Central memory CD8-positive, alpha-beta T cell (primary cell): ENCODE results near the gene SERPINA6.
"Not testable (repeated sequence)": the region's sequence is repeated elsewhere in the genome, so short reads cannot be mapped to it uniquely, and the experiment has no call there.

ENCODE experiments used
- ATAC-seq: fragments of 150-1000 bp; cut with Tn5 transposase; replicated peaks from 2 replicates; pipeline ENCODE4 v1.10.0; 2022; ENCODE audit warnings: mild to moderate bottlenecking, moderate FRiP score, moderate number of reproducible peaks; ENCODE audit not compliant: poor library complexity, severe bottlenecking; ENCODE audit errors: extremely low read depth
- DNase-seq, 2 donors: peaks; one replicate each; pipeline ENCODE4 v3.0.0; 2021; ENCODE audit warnings: low spot score in 2 of 2
- H3K27ac Mint-ChIP-seq: one replicate; pipeline ENCODE4 v1.8.0; 2022; ENCODE audit warnings: low read depth, mild to moderate bottlenecking, moderate library complexity, mixed read lengths
- H3K27me3 Mint-ChIP-seq: one replicate; pipeline ENCODE4 v1.8.0; 2022; ENCODE audit warnings: mixed read lengths
- H3K36me3 Mint-ChIP-seq: one replicate; pipeline ENCODE4 v1.8.0; 2022; ENCODE audit warnings: mild to moderate bottlenecking, moderate library complexity, mixed read lengths; ENCODE audit not compliant: insufficient read depth
- H3K4me1 Mint-ChIP-seq: one replicate; pipeline ENCODE4 v1.8.0; 2022; ENCODE audit warnings: mixed read lengths
- H3K4me3 Mint-ChIP-seq: one replicate; pipeline ENCODE4 v1.8.0; 2022; ENCODE audit warnings: mild to moderate bottlenecking, moderate library complexity, mixed read lengths
- H3K9me3 Mint-ChIP-seq: one replicate; pipeline ENCODE4 v1.8.0; 2022; ENCODE audit warnings: mixed read lengths

Gene SERPINA6

DNA sequence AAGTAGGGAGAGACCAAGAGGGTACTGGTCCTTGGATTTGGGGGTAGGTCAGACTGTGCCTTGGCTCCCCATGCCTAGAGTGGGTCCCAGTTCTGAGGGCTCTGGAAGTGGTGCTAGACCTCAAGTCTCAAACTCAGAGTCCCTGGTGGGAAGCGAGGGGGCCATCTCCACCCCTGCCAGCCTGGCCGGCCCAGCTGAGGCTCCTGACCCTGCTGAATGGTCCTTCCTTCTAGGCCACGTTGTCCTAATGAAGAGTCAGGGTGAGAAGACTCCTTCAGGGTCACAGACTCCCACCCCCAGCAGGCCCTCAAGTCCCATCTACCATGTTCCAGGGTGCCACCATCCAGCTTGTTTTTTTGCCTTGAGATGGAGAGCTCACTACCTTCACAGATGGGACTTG is 12.9 kb downstream of the SERPINA6 start:
- Mint-ChIP-seq H3K4me3 (no peak overlapping the region), H3K36me3 (no peaks in the 10 kb centered on the region), H3K4me1 (no peaks in the 10 kb centered on the region), H3K9me3 (peaks cover 12% of the 10 kb centered on the region), H3K27ac (no peak overlapping the region), H3K27me3 (peaks cover 19% of the 10 kb centered on the region)
- DNase-seq (no peak), ATAC-seq (no peak)

DNA sequence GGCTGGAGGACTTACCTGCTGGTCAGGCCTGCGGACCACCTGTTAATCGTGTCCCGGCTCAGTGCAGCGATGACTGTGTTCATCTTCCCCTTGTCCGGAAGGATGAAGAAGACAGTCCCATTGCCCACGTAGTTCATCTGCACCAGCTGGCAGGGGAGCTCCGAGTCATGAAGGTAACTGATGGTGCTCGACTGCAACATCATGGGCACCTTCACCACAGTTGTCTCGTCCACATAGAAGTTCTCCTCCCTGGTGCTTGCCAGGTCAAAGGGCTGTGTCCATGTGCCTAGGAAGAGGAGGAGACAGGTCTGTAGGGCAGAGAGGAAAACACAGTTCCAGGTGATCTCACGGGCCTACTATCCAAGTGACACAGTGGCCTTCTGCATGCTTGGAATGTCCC is 13.4 kb downstream of the SERPINA6 start:
- no peak overlapping the region for H3K27ac Mint-ChIP-seq
- H3K9me3 Mint-ChIP-seq, result peaks cover 12% of the 10 kb centered on the region

DNA sequence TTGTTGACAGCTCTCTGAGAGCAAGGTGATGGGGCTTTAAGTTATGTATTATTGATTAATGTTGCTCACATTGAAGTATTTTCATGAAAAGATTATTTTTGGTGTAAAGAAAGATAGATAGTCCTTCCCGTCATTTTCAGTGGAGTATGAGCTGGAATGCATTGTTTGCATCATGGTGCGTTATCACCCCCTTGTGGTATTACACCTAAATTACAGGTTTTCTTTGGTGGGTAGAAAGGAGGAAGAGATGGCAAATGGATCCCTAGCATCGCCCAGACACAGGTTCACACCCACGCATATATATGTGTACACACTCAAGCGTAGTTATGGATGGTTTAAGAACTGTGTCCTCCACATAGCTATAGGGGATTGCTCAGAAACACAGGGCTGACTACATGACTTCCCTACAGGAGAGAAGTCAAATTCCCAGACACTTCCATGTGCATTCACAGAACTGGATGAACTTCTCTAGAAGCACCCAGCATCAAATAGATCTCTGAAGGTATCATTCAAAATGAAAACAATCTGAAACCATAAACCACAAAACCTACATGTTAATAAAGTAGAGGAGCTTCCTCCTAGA is 15.6 kb downstream of the SERPINA6 start:
- peaks cover 1% of the 10 kb centered on the region for H3K36me3 Mint-ChIP-seq
- no peak for DNase-seq
- no peaks in the 10 kb centered on the region for H3K4me1 Mint-ChIP-seq
- peaks cover 12% of the 10 kb centered on the region for H3K9me3 Mint-ChIP-seq
- ATAC-seq, result no peak
- no peak overlapping the region for H3K27ac Mint-ChIP-seq
- peaks cover 19% of the 10 kb centered on the region for H3K27me3 Mint-ChIP-seq
- no peak overlapping the region for H3K4me3 Mint-ChIP-seq

More for the DNA sequence above, 13.4 kb downstream of the SERPINA6 start:
- no peaks in the 10 kb centered on the region for H3K4me1 Mint-ChIP-seq
- DNase-seq (no peak), ATAC-seq (no peak)
- no peaks in the 10 kb centered on the region for H3K36me3 Mint-ChIP-seq
- H3K4me3 Mint-ChIP-seq, result no peak overlapping the region
- peaks cover 19% of the 10 kb centered on the region for H3K27me3 Mint-ChIP-seq

DNA sequence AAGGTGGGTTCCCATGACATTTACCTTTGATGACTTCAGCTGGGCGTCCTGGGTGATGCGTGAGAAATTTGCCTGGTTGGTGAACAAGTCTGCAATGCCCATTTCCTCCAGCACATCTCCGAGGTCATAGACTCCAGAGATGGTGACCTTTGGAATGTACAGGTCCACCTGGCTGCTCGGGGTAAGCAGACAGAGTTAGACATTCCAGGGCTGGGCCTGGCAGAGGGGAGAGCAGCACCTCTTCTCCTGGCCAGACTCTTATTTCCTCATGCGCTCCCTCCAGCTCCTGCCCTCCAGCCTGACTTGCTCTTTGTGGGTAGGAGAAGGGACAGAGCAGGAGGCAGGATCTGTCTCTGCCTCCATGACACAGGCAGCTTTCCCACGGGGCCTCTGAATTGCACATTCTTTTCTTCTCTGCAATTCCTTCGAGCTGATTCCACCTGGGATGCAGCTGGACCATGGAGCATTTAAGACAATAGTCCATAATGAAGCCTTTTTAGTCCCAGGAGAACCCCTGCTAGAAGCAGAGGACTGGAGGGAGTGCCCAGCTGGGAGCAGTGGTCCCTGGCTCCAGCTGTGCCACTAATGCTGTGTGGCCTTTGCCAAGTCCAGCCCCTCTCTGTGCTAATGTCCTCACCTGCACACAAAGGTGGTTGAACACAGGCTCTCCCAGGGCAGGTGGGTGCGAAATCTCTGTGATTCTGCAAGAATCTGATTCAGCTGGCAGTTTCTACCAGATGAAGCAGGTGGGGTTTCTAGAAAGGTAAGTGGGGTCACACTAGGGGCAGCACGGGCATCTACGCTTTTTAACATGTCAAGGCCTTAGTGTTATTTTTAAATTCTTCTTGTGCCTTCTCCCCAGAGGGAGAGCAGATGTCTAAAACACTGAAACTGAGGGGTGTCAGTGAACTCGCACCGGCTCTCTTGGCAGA is 16.8 kb downstream of the SERPINA6 start:
- Mint-ChIP-seq H3K36me3 (peaks cover 1% of the 10 kb centered on the region), H3K27ac (no peak overlapping the region), H3K27me3 (peaks cover 19% of the 10 kb centered on the region), H3K9me3 (peaks cover 12% of the 10 kb centered on the region), H3K4me1 (no peaks in the 10 kb centered on the region), H3K4me3 (no peak overlapping the region)
- DNase-seq (no peak), ATAC-seq (no peak)

DNA sequence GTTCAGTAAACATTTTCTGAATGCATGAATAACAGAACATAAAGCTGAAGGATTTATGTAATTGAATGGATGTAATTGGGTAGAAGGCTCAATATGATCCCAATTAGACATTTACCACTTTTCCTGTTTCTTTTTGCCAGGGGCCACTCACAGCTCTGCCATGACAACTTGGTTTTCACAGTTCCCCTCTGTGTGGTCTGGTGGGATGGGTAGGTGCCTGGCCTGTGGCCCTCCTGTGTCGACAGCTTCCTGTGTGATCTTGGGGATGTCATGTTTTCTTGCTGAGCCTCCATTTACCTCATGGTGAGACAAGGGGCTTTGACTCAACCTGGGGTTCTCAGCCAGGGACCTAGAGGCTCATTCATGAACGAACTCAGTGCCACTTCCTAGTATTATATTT is 17.5 kb downstream of the SERPINA6 start:
- Mint-ChIP-seq H3K27me3 (peaks cover 19% of the 10 kb centered on the region), H3K4me1 (no peaks in the 10 kb centered on the region), H3K27ac (no peak overlapping the region), H3K4me3 (no peak overlapping the region), H3K36me3 (peaks cover 1% of the 10 kb centered on the region), H3K9me3 (peaks cover 12% of the 10 kb centered on the region)
- no peak for ATAC-seq
- no peak for DNase-seq

DNA sequence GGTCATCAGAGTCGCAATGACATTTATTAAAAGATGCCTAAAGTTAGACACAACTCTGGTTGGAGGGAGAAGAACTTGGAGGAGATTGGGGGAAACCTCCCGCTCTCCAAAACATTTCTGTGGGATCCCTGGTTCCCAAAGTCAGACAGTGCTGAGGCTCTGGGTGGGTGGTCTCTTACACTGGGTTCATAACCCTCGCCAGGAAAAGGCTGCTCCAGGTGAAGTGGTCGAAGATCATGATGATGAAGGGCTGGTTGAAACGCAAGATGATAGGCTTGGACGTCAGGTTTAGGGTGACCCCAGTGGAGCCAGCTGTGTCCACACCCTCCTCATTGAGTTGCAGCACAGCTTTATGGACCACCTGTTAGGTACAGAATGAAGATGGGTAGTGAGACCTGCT is 18.9 kb downstream of the SERPINA6 start:
- no peak overlapping the region for H3K4me3 Mint-ChIP-seq
- peaks cover 1% of the 10 kb centered on the region for H3K36me3 Mint-ChIP-seq
- ATAC-seq (no peak), DNase-seq (no peak)
- H3K4me1 Mint-ChIP-seq, result no peaks in the 10 kb centered on the region
- H3K27me3 Mint-ChIP-seq, result peaks cover 20% of the 10 kb centered on the region
- H3K27ac Mint-ChIP-seq, result no peak overlapping the region
- H3K9me3 Mint-ChIP-seq, result peaks cover 12% of the 10 kb centered on the region

DNA sequence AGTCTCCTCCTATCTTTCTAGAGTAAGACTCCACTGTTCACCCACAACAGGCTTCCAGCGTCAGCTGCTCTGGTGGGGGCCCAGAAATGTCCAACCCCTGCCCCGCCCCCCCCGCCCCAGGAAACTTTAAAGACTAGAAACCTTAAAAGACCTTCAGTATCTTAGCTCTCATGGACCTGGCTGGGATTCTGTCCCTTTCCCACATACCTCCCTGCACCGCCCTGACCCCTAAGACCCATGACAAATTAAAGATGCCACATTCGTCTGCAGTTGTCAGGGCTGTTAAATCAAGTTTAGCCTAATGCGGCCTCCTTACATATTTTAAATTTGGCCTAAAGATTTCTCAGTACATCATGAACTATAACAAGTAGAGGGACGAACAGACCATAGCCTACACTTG is 20.0 kb downstream of the SERPINA6 start:
- Mint-ChIP-seq H3K9me3 (peaks cover 5% of the 10 kb centered on the region), H3K27ac (no peak overlapping the region), H3K27me3 (peaks cover 20% of the 10 kb centered on the region), H3K36me3 (peaks cover 1% of the 10 kb centered on the region), H3K4me1 (no peaks in the 10 kb centered on the region), H3K4me3 (no peak overlapping the region)
- DNase-seq (no peak), ATAC-seq (no peak)

DNA sequence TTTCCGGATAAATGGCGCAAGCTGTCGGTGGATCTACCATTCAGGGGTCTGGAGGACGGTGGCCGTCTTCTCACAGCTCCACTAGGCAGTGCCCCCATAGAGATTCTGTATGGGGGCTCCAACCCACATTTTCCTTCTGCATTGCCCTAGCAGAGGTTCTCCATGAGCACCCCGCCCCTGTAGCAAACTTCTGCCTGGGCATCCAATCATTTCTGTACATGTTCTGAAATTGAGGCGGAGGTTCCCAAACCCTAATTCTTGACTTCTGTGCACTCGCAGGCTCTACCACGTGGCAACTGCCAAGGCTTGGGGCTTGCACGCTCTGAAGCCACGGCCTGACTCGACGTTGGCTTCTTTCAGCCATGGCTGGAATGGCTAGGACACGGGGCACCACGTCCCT is 25.0 kb downstream of the SERPINA6 start:
- no peaks in the 10 kb centered on the region for H3K9me3 Mint-ChIP-seq
- H3K27me3 Mint-ChIP-seq, result peaks cover 49% of the 10 kb centered on the region
- no peak overlapping the region for H3K4me3 Mint-ChIP-seq
- DNase-seq, result no peak
- H3K36me3 Mint-ChIP-seq, result no peaks in the 10 kb centered on the region
- no peaks in the 10 kb centered on the region for H3K4me1 Mint-ChIP-seq
- H3K27ac Mint-ChIP-seq, result no peak overlapping the region
- ATAC-seq, result no peak

DNA sequence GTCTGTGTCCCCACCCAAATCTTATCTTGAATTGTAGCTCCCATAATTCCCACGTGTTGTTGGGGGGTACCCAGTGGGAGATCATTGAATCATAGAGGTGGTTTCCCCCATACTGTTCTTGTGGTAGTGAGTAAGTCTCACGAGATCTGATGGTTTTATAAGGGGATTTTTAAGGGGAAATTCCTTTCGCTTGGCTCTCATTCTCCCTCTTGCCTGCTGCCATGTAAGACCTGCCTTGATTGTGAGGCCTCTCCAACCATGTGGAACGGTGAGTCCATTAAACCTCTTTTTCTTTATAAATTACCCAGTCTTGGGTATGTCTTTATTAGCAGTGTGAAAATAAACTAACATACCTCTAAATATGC is 27.0 kb downstream of the SERPINA6 start:
- H3K27ac Mint-ChIP-seq, DNase-seq, H3K4me3 Mint-ChIP-seq, H3K9me3 Mint-ChIP-seq, ATAC-seq, H3K4me1 Mint-ChIP-seq, H3K36me3 Mint-ChIP-seq: not testable (repeated sequence)
- H3K27me3 Mint-ChIP-seq, result peaks cover 49% of the 10 kb centered on the region

DNA sequence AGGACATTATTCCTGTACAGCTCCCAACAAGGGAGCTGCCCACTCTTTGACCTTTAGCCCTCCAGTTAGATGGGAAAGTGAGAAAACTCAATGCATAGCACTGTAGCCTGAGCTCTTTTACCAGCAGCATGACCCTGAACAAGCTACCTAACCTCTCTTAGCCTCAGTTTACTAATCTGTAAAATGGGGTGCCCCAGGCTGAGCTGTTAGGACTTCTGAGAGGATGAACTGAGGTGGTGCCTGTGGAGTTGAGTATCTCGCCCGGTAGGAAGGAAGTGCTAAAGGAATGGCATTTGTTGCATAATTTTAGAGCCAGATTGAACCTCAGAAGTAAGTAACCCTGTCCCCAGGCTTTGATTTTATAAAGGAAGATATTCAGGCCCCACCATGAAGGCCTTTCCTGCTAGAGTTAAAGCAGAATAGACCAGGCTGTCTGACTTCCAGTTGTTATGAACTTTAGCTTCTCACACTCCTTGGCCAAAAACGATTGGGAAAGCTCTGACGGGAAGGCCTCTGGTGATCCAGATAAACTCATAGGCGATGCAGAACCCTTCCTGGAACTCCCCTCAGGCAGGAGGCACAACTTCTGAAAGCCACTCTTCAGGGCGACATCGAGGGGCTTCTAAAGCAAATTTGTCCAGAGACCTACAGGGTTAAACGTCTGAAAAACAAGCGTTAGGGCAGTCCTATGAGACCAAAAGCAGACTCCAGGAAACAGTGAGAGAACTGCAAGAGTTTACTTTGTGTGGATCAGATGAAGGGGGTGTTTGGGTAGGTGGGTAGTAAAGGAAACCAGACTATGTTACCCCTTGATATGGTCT is 27.6 kb downstream of the SERPINA6 start:
- Mint-ChIP-seq H3K4me1 (no peaks in the 10 kb centered on the region), H3K36me3 (no peaks in the 10 kb centered on the region), H3K27me3 (peaks cover 49% of the 10 kb centered on the region), H3K4me3 (no peak overlapping the region), H3K27ac (no peak overlapping the region), H3K9me3 (no peaks in the 10 kb centered on the region)
- ATAC-seq (no peak), DNase-seq (no peak)

DNA sequence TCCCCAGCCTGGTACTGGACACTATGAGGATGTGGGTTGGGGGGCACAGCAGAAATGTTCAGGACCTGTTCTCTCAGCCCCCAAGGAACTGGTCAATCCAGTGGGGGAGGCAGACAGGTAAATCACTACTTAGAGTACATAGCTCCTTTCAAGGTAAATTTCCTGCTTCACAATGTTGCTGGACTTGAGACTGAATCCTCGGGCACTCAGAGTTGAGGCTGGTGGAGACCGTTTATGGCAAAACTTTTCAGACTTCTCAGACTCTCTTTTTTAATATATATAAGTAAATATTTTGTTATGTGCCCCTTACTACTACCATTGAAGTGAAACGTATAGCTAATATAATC is 29.6 kb downstream of the SERPINA6 start:
- H3K27ac Mint-ChIP-seq, result no peak overlapping the region
- peaks cover 38% of the 10 kb centered on the region for H3K27me3 Mint-ChIP-seq
- H3K36me3 Mint-ChIP-seq, result no peaks in the 10 kb centered on the region
- ATAC-seq (no peak), DNase-seq (no peak)
- no peaks in the 10 kb centered on the region for H3K9me3 Mint-ChIP-seq
- no peak overlapping the region for H3K4me3 Mint-ChIP-seq
- H3K4me1 Mint-ChIP-seq, result no peaks in the 10 kb centered on the region

DNA sequence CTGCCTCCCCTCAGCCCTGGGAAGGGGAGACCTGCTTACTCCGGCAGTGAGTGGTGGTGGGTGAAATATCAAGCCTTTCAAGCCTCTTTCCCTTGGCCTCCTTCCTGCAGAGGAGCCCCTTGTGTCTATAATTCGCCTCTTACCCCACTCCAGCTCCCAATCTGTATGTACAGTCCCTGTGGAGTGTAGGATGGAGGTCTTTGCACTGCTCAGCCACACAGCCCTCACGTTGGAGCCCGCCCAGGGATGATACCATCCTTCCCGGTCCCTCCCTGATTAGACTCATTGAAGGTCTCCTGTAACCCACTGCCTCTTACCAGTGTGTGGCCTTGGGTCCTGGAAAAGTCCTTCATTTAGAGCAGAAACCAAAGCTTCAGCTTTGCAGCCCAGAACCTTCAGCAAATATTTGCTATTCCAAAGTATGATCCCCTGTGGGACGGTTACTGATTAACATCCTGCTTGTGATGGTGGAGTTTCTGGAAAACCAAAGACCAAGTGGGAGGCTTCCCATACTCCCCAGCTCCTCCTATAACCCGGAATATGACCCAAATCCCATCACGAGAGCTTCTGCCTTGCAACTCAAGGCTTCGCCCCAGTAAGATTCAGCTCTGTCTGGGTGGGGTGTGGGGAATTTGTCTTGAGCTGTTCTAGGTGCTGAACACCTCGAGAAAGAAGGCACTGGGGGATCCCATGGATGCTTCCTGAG is 30.1 kb downstream of the SERPINA6 start, which contains the start of gene SERPINA10:
Gene SERPINA10 (minus strand): TSS at position 397 of the 706 bp plus-strand sequence. CDS start 2,675 bp downstream, outside the sequence.
- no peak within 1 kb of the TSS for H3K27ac Mint-ChIP-seq
- ATAC-seq, result no peak
- no peaks in the 10 kb centered on the region for H3K4me1 Mint-ChIP-seq
- H3K27me3 Mint-ChIP-seq, result peaks cover 33% of the 10 kb centered on the region
- H3K4me3 Mint-ChIP-seq, result no peak within 1 kb of the TSS
- H3K9me3 Mint-ChIP-seq, result no peaks in the 10 kb centered on the region
- no peak for DNase-seq
- no peaks in the 10 kb centered on the region for H3K36me3 Mint-ChIP-seq
